Measurements from ENCODE around the gene ABCE1.

ABCE1 gene

GRCh38 chr4:145176641-145177432, 78.7 kb downstream of the ABCE1 start:
- in situ Hi-C loops (cut with HindIII; ENCODE audit: low sequenced_read_pairs) = no loop called here

GRCh38 chr4:145177511-145177905, 79.4 kb downstream of the ABCE1 start:
- in situ Hi-C loops (cut with HindIII; ENCODE audit: low sequenced_read_pairs) = no loop called here

- in situ Hi-C loops (cut with HindIII; ENCODE audit: low sequenced_read_pairs) = no loop called here
These were observed 79.9 kb downstream of the ABCE1 start for GRCh38 chr4:145177906-145178538.

GRCh38 chr4:145178740-145179280, 80.7 kb downstream of the ABCE1 start:
- in situ Hi-C loops (cut with HindIII; ENCODE audit: low sequenced_read_pairs) = no loop called here

Measured in DLD1 (cell line).